ENCODE results near the gene CBARP. TPM values are rescaled to one million over a fixed set of nuclear protein-coding genes. Genes with fewer than 3 reads are reported as not detected.
A peak's percentile ranks its signal among the peaks of the same experiment; 100 is the strongest.

The CBARP gene
- total and polyA plus RNA-seq, 2 donors (not counting 3 experiments of a cell fraction or from before 2014, with no cell fraction given): 3.5 to 9.2 TPM

DNA sequence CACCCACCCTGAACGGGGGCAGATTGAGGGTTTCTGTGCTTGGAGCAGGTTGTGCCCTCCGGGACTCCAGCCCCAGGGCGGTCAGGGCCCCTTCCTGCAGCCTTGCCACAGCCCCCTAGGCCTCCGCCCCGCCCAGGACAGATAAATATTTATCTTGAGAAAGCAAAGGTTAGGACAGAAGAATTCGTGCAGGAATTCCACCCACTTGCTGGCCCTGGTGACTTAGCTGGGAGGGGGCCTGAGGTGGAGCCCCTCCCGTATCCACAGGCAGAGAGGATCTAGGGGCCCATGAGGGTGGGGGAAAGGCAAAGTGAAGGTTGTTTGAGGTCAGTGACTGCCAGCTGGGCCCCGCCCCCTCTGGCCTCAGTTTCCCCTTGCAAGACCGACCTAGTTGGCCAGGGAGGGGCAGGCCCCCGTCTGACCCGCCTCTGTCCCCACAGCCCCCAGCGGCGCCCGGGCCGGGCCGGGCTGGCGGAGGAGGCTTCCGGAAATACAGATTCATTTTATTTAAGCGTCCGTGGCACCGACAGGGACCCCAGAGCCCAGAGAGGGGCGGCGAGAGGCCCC lies 15.8 kb upstream of the CBARP start:
- peak overlapping the region; percentile 65 for H3K9ac ChIP-seq (replicated peaks; ENCODE audit: extremely low read depth, insufficient read depth, low read length)
- H4K20me1 ChIP-seq (replicated peaks; ENCODE audit: control insufficient read depth, extremely low read depth, insufficient read depth, low read length): no peaks in the 10 kb centered on the region
- peaks cover 29% of the 10 kb centered on the region for H3K4me1 ChIP-seq (ENCODE audit: control insufficient read depth, extremely low read depth, insufficient read depth, low read length)
- ChIA-PET POLR2A (interaction anchor here (0.5 to 2.2 kb wide), 6 partner anchors 8 to 151 kb away, joined by 3 to 34 read pairs (median 8); partner anchors contain the start of gene CIRBP), CTCF (interaction anchor here (0.7 to 2.2 kb wide), 4 partner anchors 8 to 16 kb away, joined by 3 to 89 read pairs (median 27); partner anchors contain the start of gene CIRBP)
- H3K9me3 ChIP-seq (replicated peaks; ENCODE audit: control insufficient read depth, insufficient read depth, low read length): no peaks in the 10 kb centered on the region
- H3K27ac ChIP-seq (ENCODE audit: insufficient read depth, low read depth, low read length): peak overlapping the region; percentile 90
- no peaks in the 10 kb centered on the region for H3K9me1 ChIP-seq (replicated peaks; ENCODE audit: control insufficient read depth, extremely low read depth, insufficient read depth, low read length)
- intact Hi-C loops (cut with micrococcal nuclease) (no loop called here), dilution Hi-C loops (cut with MboI; ENCODE audit: extremely low pct_ligation_motif_present, low sequenced_read_pairs) (no loop called here)
- H3K79me2 ChIP-seq (ENCODE audit: control insufficient read depth, insufficient read depth, low read length): peaks cover 63% of the 10 kb centered on the region
- BruUV-seq (replicated peaks): no TSS peak
- DNase-seq (ENCODE audit: low read depth, low spot score) (no peak), FAIRE-seq (no peak)
- TF ChIP-seq MYC (IDR thresholded peaks at IDR 0.05; ENCODE audit: low read depth, low read length) (no peak), POLR2AphosphoS5 (IDR thresholded peaks at IDR 0.05; ENCODE audit: insufficient read depth, low read depth, low read length) (no peak), MAX (IDR thresholded peaks at IDR 0.05; ENCODE audit: insufficient read depth, insufficient read length) (no peak), FOS (IDR thresholded peaks at IDR 0.05; ENCODE audit: borderline replicate concordance, insufficient read depth, low read length) (no peak), POLR2A (IDR thresholded peaks at IDR 0.05; ENCODE audit: low read depth, low read length) (no peak), EZH2 (IDR thresholded peaks at IDR 0.05; ENCODE audit: borderline replicate concordance, low read depth, low read length, severe bottlenecking) (no peak), JUN (IDR thresholded peaks at IDR 0.05; ENCODE audit: borderline replicate concordance, insufficient read depth, insufficient read length, low read depth) (no peak), GATA2 (IDR thresholded peaks at IDR 0.05; ENCODE audit: insufficient read depth, insufficient read length, low read depth, low read length) (no peak)
- TF ChIP-seq, protein P1, sequence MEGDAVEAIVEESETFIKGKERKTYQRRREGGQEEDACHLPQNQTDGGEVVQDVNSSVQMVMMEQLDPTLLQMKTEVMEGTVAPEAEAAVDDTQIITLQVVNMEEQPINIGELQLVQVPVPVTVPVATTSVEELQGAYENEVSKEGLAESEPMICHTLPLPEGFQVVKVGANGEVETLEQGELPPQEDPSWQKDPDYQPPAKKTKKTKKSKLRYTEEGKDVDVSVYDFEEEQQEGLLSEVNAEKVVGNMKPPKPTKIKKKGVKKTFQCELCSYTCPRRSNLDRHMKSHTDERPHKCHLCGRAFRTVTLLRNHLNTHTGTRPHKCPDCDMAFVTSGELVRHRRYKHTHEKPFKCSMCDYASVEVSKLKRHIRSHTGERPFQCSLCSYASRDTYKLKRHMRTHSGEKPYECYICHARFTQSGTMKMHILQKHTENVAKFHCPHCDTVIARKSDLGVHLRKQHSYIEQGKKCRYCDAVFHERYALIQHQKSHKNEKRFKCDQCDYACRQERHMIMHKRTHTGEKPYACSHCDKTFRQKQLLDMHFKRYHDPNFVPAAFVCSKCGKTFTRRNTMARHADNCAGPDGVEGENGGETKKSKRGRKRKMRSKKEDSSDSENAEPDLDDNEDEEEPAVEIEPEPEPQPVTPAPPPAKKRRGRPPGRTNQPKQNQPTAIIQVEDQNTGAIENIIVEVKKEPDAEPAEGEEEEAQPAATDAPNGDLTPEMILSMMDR (IDR thresholded peaks at IDR 0.05; ENCODE audit: extremely low read depth in 1 of 2, insufficient read depth in 1 of 2, low read depth in 1 of 2, low read length in 2 of 2): no peak
- H3K4me3 ChIP-seq (replicated peaks in 1 of 3; ENCODE audit: insufficient read depth in 1 of 3, low read depth in 1 of 3, low read length in 3 of 3): peak overlapping the region; percentile 5 to 85 (median 13)
- peaks cover 29 to 36% of the 10 kb centered on the region in 2 experiments for H3K36me3 ChIP-seq (ENCODE audit: control insufficient read depth in 2 of 2, extremely low read depth in 1 of 2, insufficient read depth in 2 of 2, low read length in 2 of 2)
- no peak overlapping the region for H2AFZ ChIP-seq (ENCODE audit: low read depth, low read length)
- peak overlapping the region; percentile 66 for H3K4me2 ChIP-seq (ENCODE audit: insufficient read depth, low read length)
- no peaks in the 10 kb centered on the region for H3K27me3 ChIP-seq (ENCODE audit: control insufficient read depth in 2 of 2, insufficient read depth in 2 of 2, low read length in 2 of 2)
